HL-60 (cell line): ENCODE measurements around the gene MAMSTR.

Source experiments
- POLR2AphosphoS5 ChIP-seq: IDR thresholded peaks from 2 replicates; pipeline ENCODE4 v1.6.1; 2012; ENCODE audit warnings: low read depth
- SPI1 ChIP-seq: IDR thresholded peaks from 2 replicates; pipeline ENCODE4 v1.6.1; 2012; ENCODE audit warnings: low read depth, mild to moderate bottlenecking, borderline replicate concordance
- TF ChIP-seq, protein P1 (sequence below): IDR thresholded peaks from one replicate; pipeline ENCODE4 v1.5.1; 2011; ENCODE audit warnings: low read length, control low read depth, inconsistent platforms; ENCODE audit not compliant: insufficient read depth
- TF ChIP-seq, protein P2 (sequence below): IDR thresholded peaks from 2 replicates; pipeline ENCODE4 v1.6.1; 2012; ENCODE audit warnings: low read depth; ENCODE audit not compliant: insufficient replicate concordance

DNA sequence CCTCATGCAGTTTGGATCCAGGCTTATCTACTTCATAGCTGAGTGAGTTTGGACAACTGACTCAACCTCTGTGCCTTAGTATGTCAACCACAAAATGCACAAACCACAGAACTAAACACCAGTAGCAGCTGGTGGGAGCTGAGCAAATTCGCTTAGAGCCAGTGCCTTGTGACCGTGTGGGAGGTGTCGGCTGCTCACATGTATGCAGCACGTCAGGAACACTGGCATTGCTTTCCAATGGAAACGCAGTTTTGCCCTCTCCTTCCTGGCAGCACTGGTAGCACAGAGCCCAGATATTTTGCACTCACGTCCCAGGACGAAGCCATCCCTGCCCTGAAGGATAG, 38.4 kb downstream of the MAMSTR start:
- TF ChIP-seq, protein P1, sequence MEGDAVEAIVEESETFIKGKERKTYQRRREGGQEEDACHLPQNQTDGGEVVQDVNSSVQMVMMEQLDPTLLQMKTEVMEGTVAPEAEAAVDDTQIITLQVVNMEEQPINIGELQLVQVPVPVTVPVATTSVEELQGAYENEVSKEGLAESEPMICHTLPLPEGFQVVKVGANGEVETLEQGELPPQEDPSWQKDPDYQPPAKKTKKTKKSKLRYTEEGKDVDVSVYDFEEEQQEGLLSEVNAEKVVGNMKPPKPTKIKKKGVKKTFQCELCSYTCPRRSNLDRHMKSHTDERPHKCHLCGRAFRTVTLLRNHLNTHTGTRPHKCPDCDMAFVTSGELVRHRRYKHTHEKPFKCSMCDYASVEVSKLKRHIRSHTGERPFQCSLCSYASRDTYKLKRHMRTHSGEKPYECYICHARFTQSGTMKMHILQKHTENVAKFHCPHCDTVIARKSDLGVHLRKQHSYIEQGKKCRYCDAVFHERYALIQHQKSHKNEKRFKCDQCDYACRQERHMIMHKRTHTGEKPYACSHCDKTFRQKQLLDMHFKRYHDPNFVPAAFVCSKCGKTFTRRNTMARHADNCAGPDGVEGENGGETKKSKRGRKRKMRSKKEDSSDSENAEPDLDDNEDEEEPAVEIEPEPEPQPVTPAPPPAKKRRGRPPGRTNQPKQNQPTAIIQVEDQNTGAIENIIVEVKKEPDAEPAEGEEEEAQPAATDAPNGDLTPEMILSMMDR, result no peak
- no peak for TF ChIP-seq POLR2AphosphoS5
- TF ChIP-seq SPI1, result no peak
- TF ChIP-seq, protein P2, sequence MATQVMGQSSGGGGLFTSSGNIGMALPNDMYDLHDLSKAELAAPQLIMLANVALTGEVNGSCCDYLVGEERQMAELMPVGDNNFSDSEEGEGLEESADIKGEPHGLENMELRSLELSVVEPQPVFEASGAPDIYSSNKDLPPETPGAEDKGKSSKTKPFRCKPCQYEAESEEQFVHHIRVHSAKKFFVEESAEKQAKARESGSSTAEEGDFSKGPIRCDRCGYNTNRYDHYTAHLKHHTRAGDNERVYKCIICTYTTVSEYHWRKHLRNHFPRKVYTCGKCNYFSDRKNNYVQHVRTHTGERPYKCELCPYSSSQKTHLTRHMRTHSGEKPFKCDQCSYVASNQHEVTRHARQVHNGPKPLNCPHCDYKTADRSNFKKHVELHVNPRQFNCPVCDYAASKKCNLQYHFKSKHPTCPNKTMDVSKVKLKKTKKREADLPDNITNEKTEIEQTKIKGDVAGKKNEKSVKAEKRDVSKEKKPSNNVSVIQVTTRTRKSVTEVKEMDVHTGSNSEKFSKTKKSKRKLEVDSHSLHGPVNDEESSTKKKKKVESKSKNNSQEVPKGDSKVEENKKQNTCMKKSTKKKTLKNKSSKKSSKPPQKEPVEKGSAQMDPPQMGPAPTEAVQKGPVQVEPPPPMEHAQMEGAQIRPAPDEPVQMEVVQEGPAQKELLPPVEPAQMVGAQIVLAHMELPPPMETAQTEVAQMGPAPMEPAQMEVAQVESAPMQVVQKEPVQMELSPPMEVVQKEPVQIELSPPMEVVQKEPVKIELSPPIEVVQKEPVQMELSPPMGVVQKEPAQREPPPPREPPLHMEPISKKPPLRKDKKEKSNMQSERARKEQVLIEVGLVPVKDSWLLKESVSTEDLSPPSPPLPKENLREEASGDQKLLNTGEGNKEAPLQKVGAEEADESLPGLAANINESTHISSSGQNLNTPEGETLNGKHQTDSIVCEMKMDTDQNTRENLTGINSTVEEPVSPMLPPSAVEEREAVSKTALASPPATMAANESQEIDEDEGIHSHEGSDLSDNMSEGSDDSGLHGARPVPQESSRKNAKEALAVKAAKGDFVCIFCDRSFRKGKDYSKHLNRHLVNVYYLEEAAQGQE, result no peak
